ENCODE measurements around the gene ARVCF. TPM values are rescaled to one million over a fixed set of nuclear protein-coding genes. Genes with fewer than 3 reads are reported as not detected.

Gene ARVCF
- total RNA-seq, 3 donors from 2014 or later: 11.2 to 15.3 (median 15.1) TPM

DNA sequence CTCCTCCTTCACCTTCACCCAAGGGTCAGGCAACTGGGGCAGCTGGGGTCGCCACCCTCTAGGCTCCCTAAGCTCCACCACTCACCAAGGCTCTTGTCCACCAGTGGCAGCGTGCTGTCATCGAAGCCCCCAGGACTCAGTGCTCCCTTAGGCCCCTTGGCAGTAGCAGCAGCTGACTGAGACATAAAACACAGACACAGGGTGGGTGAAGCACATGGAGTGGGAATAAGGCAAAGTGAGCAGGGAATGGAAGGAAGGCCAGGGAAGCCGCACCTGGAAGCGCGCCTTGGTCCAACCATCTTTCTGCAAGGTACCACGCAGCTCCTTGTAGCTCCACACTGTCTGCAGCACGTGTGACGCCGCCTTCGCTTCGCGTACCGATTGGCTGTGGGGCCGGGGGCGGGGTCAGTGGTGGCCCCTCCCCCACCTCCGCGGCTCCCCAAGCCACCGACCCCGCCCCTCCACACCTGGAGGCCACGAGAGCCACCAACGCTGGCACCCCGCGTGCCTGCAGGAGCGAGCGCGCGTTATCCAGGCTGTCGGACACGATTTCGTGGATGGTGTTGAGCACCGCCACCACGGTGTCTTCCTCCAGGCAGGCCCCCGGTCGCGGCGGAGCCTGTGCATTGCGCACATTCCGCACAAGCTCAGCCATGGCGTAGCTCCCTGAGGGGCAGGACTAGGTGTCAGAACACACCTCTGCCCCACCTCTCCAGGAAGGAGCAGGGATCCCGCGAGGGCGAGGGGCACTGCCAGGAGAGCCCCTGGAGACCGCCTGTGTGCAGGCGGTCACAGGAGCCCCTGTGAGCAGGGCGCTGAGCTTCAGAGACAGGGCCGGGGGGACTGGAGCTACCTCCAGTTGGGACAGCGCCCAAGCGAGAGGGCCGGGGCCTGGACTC, 43.7 kb downstream of the ARVCF start:
- TF ChIP-seq, protein P1, sequence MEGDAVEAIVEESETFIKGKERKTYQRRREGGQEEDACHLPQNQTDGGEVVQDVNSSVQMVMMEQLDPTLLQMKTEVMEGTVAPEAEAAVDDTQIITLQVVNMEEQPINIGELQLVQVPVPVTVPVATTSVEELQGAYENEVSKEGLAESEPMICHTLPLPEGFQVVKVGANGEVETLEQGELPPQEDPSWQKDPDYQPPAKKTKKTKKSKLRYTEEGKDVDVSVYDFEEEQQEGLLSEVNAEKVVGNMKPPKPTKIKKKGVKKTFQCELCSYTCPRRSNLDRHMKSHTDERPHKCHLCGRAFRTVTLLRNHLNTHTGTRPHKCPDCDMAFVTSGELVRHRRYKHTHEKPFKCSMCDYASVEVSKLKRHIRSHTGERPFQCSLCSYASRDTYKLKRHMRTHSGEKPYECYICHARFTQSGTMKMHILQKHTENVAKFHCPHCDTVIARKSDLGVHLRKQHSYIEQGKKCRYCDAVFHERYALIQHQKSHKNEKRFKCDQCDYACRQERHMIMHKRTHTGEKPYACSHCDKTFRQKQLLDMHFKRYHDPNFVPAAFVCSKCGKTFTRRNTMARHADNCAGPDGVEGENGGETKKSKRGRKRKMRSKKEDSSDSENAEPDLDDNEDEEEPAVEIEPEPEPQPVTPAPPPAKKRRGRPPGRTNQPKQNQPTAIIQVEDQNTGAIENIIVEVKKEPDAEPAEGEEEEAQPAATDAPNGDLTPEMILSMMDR (IDR thresholded peaks at IDR 0.05): no peak
- no peaks in the 10 kb centered on the region for H3K36me3 ChIP-seq (ENCODE audit: low read depth)
- no peaks in the 10 kb centered on the region for H3K9me3 ChIP-seq
- H3K4me3 ChIP-seq: no peak overlapping the region
- DNase-seq (peak in 1 of 3 donors; percentile 41), ATAC-seq (no peak)
- intact Hi-C loops (cut with DNase I, micrococcal nuclease): loop anchor here in 1 of 2 donors (5.0 kb wide), 1 partner anchor 39 kb away; no protein-coding TSS in a partner anchor
- no peaks in the 10 kb centered on the region for H3K4me1 ChIP-seq (ENCODE audit: low read depth)

- Histone ChIP-seq H3K4me1 (ENCODE audit: low read depth) (no peaks in the 10 kb centered on the region), H3K4me3 (no peak overlapping the region), H3K36me3 (ENCODE audit: low read depth) (no peaks in the 10 kb centered on the region), H3K9me3 (no peaks in the 10 kb centered on the region)
- TF ChIP-seq, protein P1 (IDR thresholded peaks at IDR 0.05): no peak
- intact Hi-C loops (cut with DNase I, micrococcal nuclease): loop anchor here in 1 of 2 donors (5.0 kb wide), 1 partner anchor 40 kb away; no protein-coding TSS in a partner anchor
- ATAC-seq (no peak), DNase-seq (peak in 1 of 3 donors; percentile 31)
Observed at GRCh38 chr22:19972251-19972650, 44.4 kb downstream of the ARVCF start.

DNA sequence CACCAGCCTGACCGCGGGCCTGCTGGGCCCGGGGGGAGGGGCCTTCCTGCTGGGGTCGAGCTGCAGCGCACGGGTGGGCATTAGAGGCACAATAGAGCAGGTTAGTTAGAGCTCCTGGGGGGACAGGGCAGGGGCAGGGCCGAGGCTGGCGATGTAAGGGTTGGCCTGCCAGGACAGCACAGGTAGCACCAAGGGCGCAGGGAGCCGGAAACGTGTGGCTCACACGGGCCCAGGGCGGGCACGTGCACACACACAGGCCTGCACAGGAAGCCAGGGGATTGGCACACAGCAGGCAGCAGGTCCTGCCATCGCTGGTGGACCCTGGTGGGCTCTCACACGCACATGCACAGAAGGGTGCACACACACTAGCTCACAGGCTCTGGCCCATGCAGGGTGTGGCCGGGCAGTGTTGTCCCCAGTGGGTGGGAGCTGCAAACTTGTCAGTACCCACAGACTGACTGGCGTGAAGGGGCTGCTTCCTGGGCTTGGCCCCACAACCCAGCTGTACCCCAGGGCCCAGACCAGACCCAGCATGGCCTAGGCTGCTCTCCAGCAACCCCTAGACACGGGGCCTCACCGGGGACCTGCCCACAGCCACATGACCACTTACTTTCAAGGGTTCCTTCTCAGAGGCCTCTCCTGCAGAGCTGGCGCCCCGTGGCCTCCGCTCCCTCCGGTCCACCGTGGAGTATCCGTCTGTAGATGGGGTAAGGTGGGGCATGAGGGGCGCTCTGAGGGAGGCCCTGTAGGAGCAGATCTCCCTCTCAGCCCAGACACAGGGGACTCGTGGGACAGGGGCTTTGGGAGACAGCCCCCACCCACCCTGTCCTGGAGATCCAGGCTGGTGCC, 45.1 kb downstream of the ARVCF start:
- TF ChIP-seq, protein P1 (IDR thresholded peaks at IDR 0.05): no peak
- Histone ChIP-seq H3K4me3 (no peak overlapping the region), H3K4me1 (ENCODE audit: low read depth) (no peaks in the 10 kb centered on the region), H3K9me3 (no peaks in the 10 kb centered on the region), H3K36me3 (ENCODE audit: low read depth) (no peaks in the 10 kb centered on the region)
- ATAC-seq (no peak), DNase-seq (peak in 1 of 3 donors; percentile 46)
- intact Hi-C loops (cut with DNase I, micrococcal nuclease): loop anchor here (2.0 to 5.0 kb wide), 2 partner anchors 41 to 43 kb away; no protein-coding TSS in a partner anchor

GRCh38 chr22:19970479-19971275, 45.9 kb downstream of the ARVCF start:
- DNase-seq (peak; percentile 73 to 83 (median 82)), ATAC-seq (peak; percentile 75)
- no peak overlapping the region for H3K4me3 ChIP-seq
- no peaks in the 10 kb centered on the region for H3K4me1 ChIP-seq (ENCODE audit: low read depth)
- H3K9me3 ChIP-seq: no peaks in the 10 kb centered on the region
- intact Hi-C loops (cut with DNase I, micrococcal nuclease): loop anchor here (2.0 to 5.0 kb wide), 2 partner anchors 42 to 44 kb away; no protein-coding TSS in a partner anchor
- TF ChIP-seq, protein P1 (IDR thresholded peaks at IDR 0.05): peak; percentile 91
- no peaks in the 10 kb centered on the region for H3K36me3 ChIP-seq (ENCODE audit: low read depth)
